ENCODE results near the gene VSIR.

Gene VSIR

GRCh38 chr10:71782221-71782916 is 9.0 kb upstream of the VSIR start:
- DNase-seq (ENCODE audit: low read depth in 2 of 2) = no peak

- no peak for DNase-seq (ENCODE audit: low read depth in 2 of 2)
These were observed 7.4 kb upstream of the VSIR start for GRCh38 chr10:71780719-71781118.

GRCh38 chr10:71780156-71780555 is 6.8 kb upstream of the VSIR start:
- DNase-seq (ENCODE audit: low read depth in 2 of 2) = no peak

- DNase-seq (ENCODE audit: low read depth in 2 of 2) = no peak
These were observed 6.3 kb upstream of the VSIR start for GRCh38 chr10:71779641-71780040.

- DNase-seq (ENCODE audit: low read depth in 2 of 2) = no peak
These were observed 4.9 kb upstream of the VSIR start for GRCh38 chr10:71778071-71778825.

GRCh38 chr10:71777213-71777985 is 4.1 kb upstream of the VSIR start:
- DNase-seq (ENCODE audit: low read depth in 2 of 2) = no peak

- DNase-seq (ENCODE audit: low read depth in 2 of 2) = no peak
These were observed 3.2 kb upstream of the VSIR start for GRCh38 chr10:71776481-71776925.

GRCh38 chr10:71774916-71775702 is 1.8 kb upstream of the VSIR start:
- DNase-seq (ENCODE audit: low read depth in 2 of 2) = no peak

- no peak for DNase-seq (ENCODE audit: low read depth in 2 of 2)
These were observed 494 bp downstream of the VSIR start for GRCh38 chr10:71772832-71773220.

- peak; percentile 37 to 63 for DNase-seq (ENCODE audit: low read depth in 2 of 2)
These were observed 1.3 kb downstream of the VSIR start for GRCh38 chr10:71771821-71772617.

GRCh38 chr10:71771204-71771603 is 2.1 kb downstream of the VSIR start:
- DNase-seq (ENCODE audit: low read depth in 2 of 2) = no peak

- no peak for DNase-seq (ENCODE audit: low read depth in 2 of 2)
These were observed 2.5 kb downstream of the VSIR start for GRCh38 chr10:71770789-71771188.

- no peak for DNase-seq (ENCODE audit: low read depth in 2 of 2)
These were observed 3.1 kb downstream of the VSIR start for GRCh38 chr10:71770255-71770654.

GRCh38 chr10:71769279-71769823 is 4.0 kb downstream of the VSIR start:
- DNase-seq (ENCODE audit: low read depth in 2 of 2) = no peak

GRCh38 chr10:71767420-71768035 is 5.8 kb downstream of the VSIR start:
- no peak for DNase-seq (ENCODE audit: low read depth in 2 of 2)

GRCh38 chr10:71766717-71767419 is 6.5 kb downstream of the VSIR start:
- DNase-seq (ENCODE audit: low read depth in 2 of 2) = peak in 1 of 2 donors; percentile 51

- DNase-seq (ENCODE audit: low read depth in 2 of 2) = no peak
These were observed 7.2 kb downstream of the VSIR start for GRCh38 chr10:71765906-71766716.

GRCh38 chr10:71765176-71765904 is 8.0 kb downstream of the VSIR start:
- DNase-seq (ENCODE audit: low read depth in 2 of 2) = no peak
